Dendritic cell treated with granulocyte-macrophage colony-stimulating factor and Interleukin-4, amounts not matched to agents 40 ng/mL and 50 ng/mL, for 4 days (primary cell): ENCODE measurements around the gene PORCN.

ENCODE experiments used
- H3K27ac Mint-ChIP-seq: one replicate; pipeline ENCODE4 v1.8.0; 2022; ENCODE audit warnings: mild to moderate bottlenecking, mixed read lengths
- H3K27me3 Mint-ChIP-seq: one replicate; pipeline ENCODE4 v1.8.0; 2022; ENCODE audit warnings: mild to moderate bottlenecking, mixed read lengths
- H3K36me3 Mint-ChIP-seq: one replicate; pipeline ENCODE4 v1.8.0; 2022; ENCODE audit warnings: low read depth, mixed read lengths
- H3K4me1 Mint-ChIP-seq: one replicate; pipeline ENCODE4 v1.8.0; 2022; ENCODE audit warnings: low read depth, mixed read lengths
- H3K4me3 Mint-ChIP-seq: one replicate; pipeline ENCODE4 v1.8.0; 2022; ENCODE audit warnings: mild to moderate bottlenecking, moderate library complexity, mixed read lengths
- H3K9me3 Mint-ChIP-seq: one replicate; pipeline ENCODE4 v1.8.0; 2022; ENCODE audit warnings: mixed read lengths
- intact Hi-C: fragments of 100-400 bp; cut with micrococcal nuclease; formaldehyde crosslinking; loops from one replicate; pipeline ENCODE4 v1.15.0; 2022

Gene PORCN

DNA sequence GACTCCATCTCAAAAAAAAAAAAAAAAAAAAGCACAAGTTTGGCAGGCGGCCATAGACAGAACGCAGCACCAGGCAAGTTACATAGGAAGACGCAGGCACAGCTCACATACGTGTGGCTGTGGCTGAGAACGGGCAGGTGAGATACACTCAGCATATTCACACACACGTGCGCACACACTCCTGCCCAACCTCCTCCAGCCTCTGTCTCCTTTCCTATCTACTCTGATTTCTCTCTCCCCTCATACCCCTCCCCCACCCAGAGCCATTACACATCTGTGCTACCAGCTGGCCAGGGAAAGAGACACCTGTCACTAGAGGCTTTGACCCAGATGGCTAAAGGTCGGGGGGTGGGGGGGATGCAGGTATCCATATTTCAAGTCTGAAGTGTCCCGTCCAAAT is 36.6 kb upstream of the PORCN start:
- H3K36me3 Mint-ChIP-seq = peaks cover 7% of the 10 kb centered on the region
- H3K4me3 Mint-ChIP-seq = no peak overlapping the region
- H3K9me3 Mint-ChIP-seq = no peaks in the 10 kb centered on the region
- no peak overlapping the region for H3K27ac Mint-ChIP-seq
- H3K4me1 Mint-ChIP-seq = peaks cover 35% of the 10 kb centered on the region
- H3K27me3 Mint-ChIP-seq = peaks cover 20% of the 10 kb centered on the region
- intact Hi-C loops = no loop called here

GRCh38 chrX:48472851-48473703 is 35.7 kb upstream of the PORCN start:
- intact Hi-C loops = no loop called here
- no peak overlapping the region for H3K4me3 Mint-ChIP-seq
- no peak overlapping the region for H3K27ac Mint-ChIP-seq
- no peaks in the 10 kb centered on the region for H3K9me3 Mint-ChIP-seq
- H3K36me3 Mint-ChIP-seq = peaks cover 14% of the 10 kb centered on the region
- H3K27me3 Mint-ChIP-seq = peaks cover 13% of the 10 kb centered on the region
- peaks cover 35% of the 10 kb centered on the region for H3K4me1 Mint-ChIP-seq

DNA sequence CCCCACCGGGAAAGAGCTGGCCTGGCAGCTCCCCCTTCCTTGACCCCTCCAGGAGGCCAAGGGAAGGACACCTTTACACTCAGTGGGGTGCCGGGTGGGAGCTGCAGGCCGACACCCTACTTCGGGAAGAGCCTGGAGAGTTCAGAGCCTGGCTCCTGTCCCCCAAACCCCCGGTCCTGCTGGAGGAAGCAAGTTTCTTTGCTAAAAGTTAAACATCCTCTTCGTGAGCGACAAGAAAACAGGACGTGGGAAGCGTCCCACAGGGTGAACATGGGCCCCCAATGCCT is 35.1 kb upstream of the PORCN start:
- peaks cover 11% of the 10 kb centered on the region for H3K27me3 Mint-ChIP-seq
- peaks cover 33% of the 10 kb centered on the region for H3K4me1 Mint-ChIP-seq
- H3K36me3 Mint-ChIP-seq = peaks cover 20% of the 10 kb centered on the region
- no peak overlapping the region for H3K4me3 Mint-ChIP-seq
- H3K9me3 Mint-ChIP-seq = no peaks in the 10 kb centered on the region
- H3K27ac Mint-ChIP-seq = no peak overlapping the region
- intact Hi-C loops = no loop called here

DNA sequence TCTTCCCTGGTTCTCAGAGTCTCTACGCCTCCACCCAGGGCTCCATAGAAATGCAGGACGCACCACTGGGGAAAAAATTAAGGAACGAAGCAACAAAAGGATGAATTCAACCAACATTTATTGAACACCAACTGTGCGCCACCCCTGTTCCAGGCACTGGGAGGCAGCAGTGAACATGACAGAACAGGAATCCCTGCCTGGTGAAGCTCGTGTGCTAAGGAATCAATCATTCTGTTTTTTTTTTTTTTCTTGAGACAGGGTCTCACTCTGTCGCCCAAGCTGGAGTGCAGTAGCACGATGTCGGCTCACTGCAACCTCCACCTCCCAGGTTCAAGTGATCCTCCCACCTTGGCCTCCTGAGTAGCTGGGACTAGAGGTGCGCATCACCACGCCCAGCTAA is 34.7 kb upstream of the PORCN start:
- intact Hi-C loops = no loop called here

GRCh38 chrX:48474581-48474980 is 34.2 kb upstream of the PORCN start:
- intact Hi-C loops = no loop called here
- Mint-ChIP-seq H3K4me3 (no peak overlapping the region), H3K36me3 (peaks cover 29% of the 10 kb centered on the region), H3K9me3 (no peaks in the 10 kb centered on the region), H3K27ac (no peak overlapping the region), H3K4me1 (peaks cover 24% of the 10 kb centered on the region), H3K27me3 (peaks cover 3% of the 10 kb centered on the region)

More for the DNA sequence above, 34.7 kb upstream of the PORCN start:
- Mint-ChIP-seq H3K9me3 (no peaks in the 10 kb centered on the region), H3K36me3 (peaks cover 25% of the 10 kb centered on the region), H3K27me3 (peaks cover 7% of the 10 kb centered on the region), H3K4me3 (no peak overlapping the region), H3K27ac (no peak overlapping the region), H3K4me1 (peaks cover 29% of the 10 kb centered on the region)

DNA sequence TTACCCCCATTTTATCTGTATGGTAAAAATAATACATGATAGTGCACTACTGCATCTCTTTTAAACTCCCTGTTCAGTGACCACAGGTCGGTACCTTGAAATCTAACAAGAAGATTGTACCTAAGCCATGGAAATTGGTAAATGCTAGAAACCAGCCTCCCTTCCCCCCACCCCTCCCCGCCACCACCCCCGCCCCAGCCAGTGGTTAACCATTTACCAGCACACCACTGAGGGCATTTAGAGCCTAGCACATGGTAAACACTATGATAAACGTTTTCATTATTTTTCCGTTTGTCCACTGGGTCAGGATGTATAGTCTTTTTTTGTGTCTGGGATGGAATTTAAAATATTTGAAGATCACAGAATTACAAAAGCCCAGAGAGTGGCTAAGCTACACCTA is 33.5 kb upstream of the PORCN start:
- peak overlapping the region; percentile 95 for H3K4me3 Mint-ChIP-seq
- intact Hi-C loops = no loop called here
- peaks cover 23% of the 10 kb centered on the region for H3K4me1 Mint-ChIP-seq
- peaks cover 36% of the 10 kb centered on the region for H3K36me3 Mint-ChIP-seq
- no peaks in the 10 kb centered on the region for H3K27me3 Mint-ChIP-seq
- no peaks in the 10 kb centered on the region for H3K9me3 Mint-ChIP-seq
- H3K27ac Mint-ChIP-seq = peak overlapping the region; percentile 90

GRCh38 chrX:48475774-48476577 is 32.8 kb upstream of the PORCN start, which contains the start of gene FTSJ1:
TSS of gene FTSJ1 (plus strand) at chrX:48476199. CDS start at chrX:48478048, 1,849 bp downstream.
- Mint-ChIP-seq H3K4me1 (peaks cover 23% of the 10 kb centered on the region), H3K4me3 (peak within 1 kb of the TSS; percentile 95), H3K27ac (peak within 1 kb of the TSS; percentile 90), H3K36me3 (peaks cover 43% of the 10 kb centered on the region), H3K9me3 (no peaks in the 10 kb centered on the region), H3K27me3 (no peaks in the 10 kb centered on the region)
- intact Hi-C loops = loop anchor here (1.0 kb wide), 1 partner anchor 63 kb away; the partner anchor contains the start of gene TBC1D25

DNA sequence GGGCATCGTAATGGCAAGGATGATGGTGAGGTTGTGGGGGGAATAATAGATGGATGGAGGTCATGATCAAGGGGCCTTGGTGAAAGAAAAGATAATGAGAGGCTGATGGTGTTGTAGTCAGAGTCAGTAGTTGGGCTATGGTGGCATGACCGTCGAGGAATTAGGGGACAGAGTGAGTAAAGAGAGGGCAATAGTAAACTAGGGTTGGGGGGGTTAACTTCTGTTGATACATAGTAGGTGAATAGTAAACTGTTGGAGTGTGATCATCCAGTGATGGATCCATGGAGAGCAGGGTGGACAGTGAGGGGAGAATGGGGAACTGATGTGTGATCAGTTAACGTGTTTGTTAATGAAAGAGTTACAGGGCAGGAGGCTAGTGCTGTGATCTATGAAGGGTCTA is 31.9 kb upstream of the PORCN start:
- H3K36me3 Mint-ChIP-seq = peaks cover 53% of the 10 kb centered on the region
- intact Hi-C loops = loop anchor here (1.0 kb wide), 1 partner anchor 62 kb away; the partner anchor contains the start of gene TBC1D25
- H3K4me3 Mint-ChIP-seq = peak overlapping the region; percentile 95
- peak overlapping the region; percentile 90 for H3K27ac Mint-ChIP-seq
- H3K27me3 Mint-ChIP-seq = no peaks in the 10 kb centered on the region
- H3K4me1 Mint-ChIP-seq = peaks cover 23% of the 10 kb centered on the region
- no peaks in the 10 kb centered on the region for H3K9me3 Mint-ChIP-seq

GRCh38 chrX:48477960-48478755 is 30.6 kb upstream of the PORCN start:
- peaks cover 23% of the 10 kb centered on the region for H3K4me1 Mint-ChIP-seq
- intact Hi-C loops = no loop called here
- H3K9me3 Mint-ChIP-seq = no peaks in the 10 kb centered on the region
- no peak overlapping the region for H3K4me3 Mint-ChIP-seq
- H3K36me3 Mint-ChIP-seq = peaks cover 63% of the 10 kb centered on the region
- peak overlapping the region; percentile 26 for H3K27ac Mint-ChIP-seq
- no peaks in the 10 kb centered on the region for H3K27me3 Mint-ChIP-seq

DNA sequence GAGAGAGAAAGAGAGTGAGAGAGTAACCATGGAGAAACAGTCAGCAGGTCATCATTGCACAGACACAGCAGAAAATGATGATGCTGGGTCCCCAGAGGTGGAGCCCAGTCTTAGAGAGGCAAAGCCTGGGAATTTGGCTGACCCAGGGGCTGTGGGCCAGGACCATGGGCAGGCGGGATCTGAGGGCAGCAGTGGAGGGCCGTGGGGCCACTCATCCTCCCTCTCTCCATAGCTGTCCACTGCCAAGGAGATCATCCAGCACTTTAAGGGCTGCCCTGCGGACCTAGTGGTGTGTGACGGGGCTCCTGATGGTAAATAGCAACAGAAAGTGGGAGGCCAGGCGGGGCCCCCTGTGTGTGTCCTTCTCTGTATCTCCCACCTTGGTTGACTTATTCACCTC is 30.0 kb upstream of the PORCN start:
- Mint-ChIP-seq H3K4me3 (no peak overlapping the region), H3K4me1 (peaks cover 23% of the 10 kb centered on the region), H3K36me3 (peaks cover 68% of the 10 kb centered on the region), H3K9me3 (no peaks in the 10 kb centered on the region), H3K27me3 (no peaks in the 10 kb centered on the region), H3K27ac (peak overlapping the region; percentile 26)
- intact Hi-C loops = no loop called here

GRCh38 chrX:48480142-48480541 is 28.6 kb upstream of the PORCN start:
- H3K9me3 Mint-ChIP-seq = no peaks in the 10 kb centered on the region
- H3K27ac Mint-ChIP-seq = peak overlapping the region; percentile 6
- no peak overlapping the region for H3K4me3 Mint-ChIP-seq
- H3K4me1 Mint-ChIP-seq = peaks cover 23% of the 10 kb centered on the region
- intact Hi-C loops = no loop called here
- H3K36me3 Mint-ChIP-seq = peaks cover 70% of the 10 kb centered on the region
- H3K27me3 Mint-ChIP-seq = no peaks in the 10 kb centered on the region

- Mint-ChIP-seq H3K9me3 (no peaks in the 10 kb centered on the region), H3K4me1 (peaks cover 23% of the 10 kb centered on the region), H3K36me3 (peaks cover 70% of the 10 kb centered on the region), H3K27ac (peak overlapping the region; percentile 6), H3K27me3 (no peaks in the 10 kb centered on the region), H3K4me3 (no peak overlapping the region)
- intact Hi-C loops = no loop called here
Observed at GRCh38 chrX:48480583-48480982, 28.2 kb upstream of the PORCN start.

DNA sequence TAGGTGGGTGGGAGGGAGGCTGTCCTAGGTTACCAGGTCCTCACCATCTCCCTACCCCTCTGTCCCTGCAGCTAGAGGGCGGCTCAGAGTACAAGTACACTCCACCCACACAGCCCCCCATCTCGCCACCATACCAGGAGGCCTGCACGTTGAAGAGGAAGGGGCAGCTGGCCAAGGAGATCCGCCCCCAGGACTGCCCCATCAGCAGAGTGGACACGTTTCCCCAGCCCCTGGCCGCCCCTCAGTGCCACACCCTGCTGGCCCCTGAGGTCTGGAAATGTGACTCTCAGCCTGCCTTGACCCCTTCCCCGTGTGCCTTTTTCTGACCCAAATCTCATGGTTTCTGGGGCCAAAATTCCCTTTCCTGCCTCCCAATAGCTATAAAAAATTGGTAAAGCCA is 26.3 kb upstream of the PORCN start:
- H3K9me3 Mint-ChIP-seq = no peaks in the 10 kb centered on the region
- no peak overlapping the region for H3K27ac Mint-ChIP-seq
- no peaks in the 10 kb centered on the region for H3K27me3 Mint-ChIP-seq
- no peak overlapping the region for H3K4me3 Mint-ChIP-seq
- peaks cover 68% of the 10 kb centered on the region for H3K36me3 Mint-ChIP-seq
- H3K4me1 Mint-ChIP-seq = peaks cover 14% of the 10 kb centered on the region
- intact Hi-C loops = no loop called here
